Panc1 (cell line): ENCODE results near the gene MLKL.

ENCODE experiments used
- POLR2AphosphoS5 ChIP-seq: IDR thresholded peaks from 2 replicates; pipeline ENCODE4 v1.6.1; 2012; ENCODE audit warnings: mild to moderate bottlenecking, low read depth, low read length, moderate library complexity
- SIN3A ChIP-seq: IDR thresholded peaks from 2 replicates; pipeline ENCODE4 v1.6.1; 2012; ENCODE audit warnings: low read depth, mild to moderate bottlenecking, low read length, moderate library complexity, borderline replicate concordance; ENCODE audit not compliant: insufficient read depth
- TCF7L2 ChIP-seq: IDR thresholded peaks from 2 replicates; pipeline ENCODE4 v1.6.1; 2011; ENCODE audit warnings: mild to moderate bottlenecking, low read depth, low read length, inconsistent platforms
- TF ChIP-seq, protein P1 (sequence below): fragments of 450-650 bp; IDR thresholded peaks from 2 replicates; pipeline ENCODE4 v1.5.1; 2017; ENCODE audit warnings: mild to moderate bottlenecking

DNA sequence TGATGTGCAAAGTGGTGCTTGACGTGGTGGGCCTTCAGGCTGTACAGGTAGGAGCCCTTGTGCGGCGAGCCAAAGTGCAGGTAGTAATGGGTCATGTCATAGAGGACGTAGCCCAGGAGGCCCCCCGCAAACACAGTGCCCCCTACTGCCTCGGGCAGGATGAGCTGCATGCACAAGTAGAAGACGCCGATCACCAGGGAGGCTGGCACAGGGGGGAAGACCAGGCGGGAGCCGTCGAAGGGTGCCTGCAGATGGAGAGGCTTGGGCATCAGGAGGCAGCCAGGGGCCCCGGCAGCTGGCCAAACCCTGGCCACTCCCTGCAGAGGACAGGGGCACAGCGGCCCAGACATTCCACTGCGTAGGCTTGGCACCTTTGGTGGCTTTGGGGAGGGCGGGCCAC, 15.7 kb upstream of the MLKL start:
- TF ChIP-seq, protein P1, sequence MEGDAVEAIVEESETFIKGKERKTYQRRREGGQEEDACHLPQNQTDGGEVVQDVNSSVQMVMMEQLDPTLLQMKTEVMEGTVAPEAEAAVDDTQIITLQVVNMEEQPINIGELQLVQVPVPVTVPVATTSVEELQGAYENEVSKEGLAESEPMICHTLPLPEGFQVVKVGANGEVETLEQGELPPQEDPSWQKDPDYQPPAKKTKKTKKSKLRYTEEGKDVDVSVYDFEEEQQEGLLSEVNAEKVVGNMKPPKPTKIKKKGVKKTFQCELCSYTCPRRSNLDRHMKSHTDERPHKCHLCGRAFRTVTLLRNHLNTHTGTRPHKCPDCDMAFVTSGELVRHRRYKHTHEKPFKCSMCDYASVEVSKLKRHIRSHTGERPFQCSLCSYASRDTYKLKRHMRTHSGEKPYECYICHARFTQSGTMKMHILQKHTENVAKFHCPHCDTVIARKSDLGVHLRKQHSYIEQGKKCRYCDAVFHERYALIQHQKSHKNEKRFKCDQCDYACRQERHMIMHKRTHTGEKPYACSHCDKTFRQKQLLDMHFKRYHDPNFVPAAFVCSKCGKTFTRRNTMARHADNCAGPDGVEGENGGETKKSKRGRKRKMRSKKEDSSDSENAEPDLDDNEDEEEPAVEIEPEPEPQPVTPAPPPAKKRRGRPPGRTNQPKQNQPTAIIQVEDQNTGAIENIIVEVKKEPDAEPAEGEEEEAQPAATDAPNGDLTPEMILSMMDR: no peak
- no peak for TF ChIP-seq POLR2AphosphoS5
- no peak for TF ChIP-seq TCF7L2
- TF ChIP-seq SIN3A: no peak
